Occipital lobe (tissue), 2 donors: ENCODE results near the gene PRKAR1A. TPM values are rescaled to one million over a fixed set of nuclear protein-coding genes. Genes with fewer than 3 reads are reported as not detected.

ENCODE experiments used
- DNase-seq: peaks from one replicate; lab custom pipeline; 2025; lab: John Stamatoyannopoulos, UW
- total RNA-seq: library from RNA; depleted of rRNA; stranded (reverse); fragments of >200 nt; gene quantifications from one replicate; pipeline ENCODE4 v1.2.3, GENCODE V29; 2014

Gene PRKAR1A
- total RNA-seq, 1 donor from 2014 or later: 405 TPM

DNA sequence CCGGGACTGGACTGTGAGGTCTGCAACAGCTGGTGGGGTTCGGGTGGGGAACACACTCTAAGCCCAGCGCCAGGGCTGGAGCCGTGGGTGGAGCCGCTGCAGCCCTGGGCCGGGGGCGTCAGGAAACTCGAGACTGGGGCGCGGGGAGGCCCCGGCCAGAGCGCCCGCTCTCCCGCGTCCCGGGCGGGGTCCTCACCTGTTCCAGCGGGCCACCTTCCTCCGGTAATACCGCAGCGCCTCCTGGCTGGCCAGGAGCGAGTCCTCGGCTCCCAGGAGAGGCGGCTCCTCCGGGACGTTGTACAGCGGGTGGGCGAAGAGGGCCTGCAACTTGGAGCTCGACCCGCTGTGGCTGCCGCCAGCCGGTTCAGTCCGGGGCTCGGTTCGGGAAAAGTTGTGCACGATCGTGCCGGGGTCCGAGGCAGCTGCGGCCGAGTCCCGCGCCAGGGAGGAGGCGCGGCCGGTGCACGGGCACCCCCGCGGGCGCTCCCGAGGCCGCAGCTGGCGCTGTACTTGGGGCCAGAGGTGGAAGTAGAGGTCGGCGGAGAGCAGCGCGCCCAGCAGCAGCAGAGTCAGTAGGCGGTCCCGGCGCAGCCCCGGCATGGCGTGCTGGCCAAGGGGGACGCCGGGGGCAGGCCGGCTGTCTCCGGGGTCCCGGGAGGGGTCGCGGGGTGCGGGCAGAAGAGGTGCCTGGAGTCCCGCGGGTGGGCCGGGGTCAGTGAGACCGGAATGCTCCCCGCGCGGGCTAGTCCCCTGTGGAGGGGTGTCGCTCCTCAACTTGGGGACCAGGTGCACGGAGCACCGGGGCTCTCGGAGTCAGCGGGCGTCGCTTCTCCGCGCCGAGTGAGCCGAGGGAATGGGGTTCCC, 88.1 kb downstream of the PRKAR1A start:
- DNase-seq: no peak

Other genes starting within 250 kb of the PRKAR1A start
- 3.1 TPM for gene SLC16A6, start 221.3 kb upstream of the PRKAR1A start, total RNA-seq
- 4.4 TPM for gene ARSG, start 220.9 kb upstream of the PRKAR1A start, total RNA-seq
- 10.5 TPM for gene WIPI1, start 54.9 kb upstream of the PRKAR1A start, total RNA-seq
- gene FAM20A, start 88.9 kb downstream of the PRKAR1A start, total RNA-seq: 2.8 TPM